PC-3 (cell line): ENCODE results near the gene SMIM27. TPM values are rescaled to one million over a fixed set of nuclear protein-coding genes. Genes with fewer than 3 reads are reported as not detected.
"Not testable (repeated sequence)": the region's sequence is repeated elsewhere in the genome, so short reads cannot be mapped to it uniquely, and the experiment has no call there.

Experiments used
- ATAC-seq: fragments of 200-7000 bp; cut with Tn5 transposase; 2 replicates; pipeline ENCODE4 v1.9.1; 2020; ENCODE audit warnings: mild to moderate bottlenecking, moderate library complexity
- BruUV-seq: library from RNA; stranded (reverse); fragments of 400-500 nt; replicated peaks from 2 replicates; lab custom pipeline; 2021; lab: Mats Ljungman, UMichigan
- CTCF ChIA-PET: fragments of 300-600 bp; sonication (Branson Sonifier 250); formaldehyde crosslinking; loops from one replicate; lab custom pipeline; 2022; ENCODE audit warnings: antibody characterized with exemption; lab: Charles Lee
- POLR2A ChIA-PET: fragments of 300-600 bp; sonication (Branson Sonifier 250); formaldehyde crosslinking; loops from one replicate; lab custom pipeline; 2022; ENCODE audit warnings: antibody characterized with exemption; ENCODE audit not compliant: unreplicated experiment; lab: Charles Lee
- DNase-seq: peaks from one replicate; pipeline ENCODE4 v3.0.0-alpha.2; 2015
- H2AFZ ChIP-seq: fragments of 300-600 bp; sonication (generic); 2 replicates; pipeline ENCODE4 v1.6.0; 2016; ENCODE audit warnings: antibody characterized with exemption, low read length
- H3F3A ChIP-seq: fragments of 300-600 bp; sonication (generic); one replicate; pipeline ENCODE4 v1.6.0; 2017; ENCODE audit warnings: antibody characterized with exemption, low read length, control low read depth, mild to moderate bottlenecking; ENCODE audit not compliant: unreplicated experiment
- H3K27ac ChIP-seq: fragments of 300-600 bp; sonication (generic); 2 replicates; pipeline ENCODE4 v1.5.1; 2016; ENCODE audit warnings: mild to moderate bottlenecking, low read length
- H3K27me3 ChIP-seq: fragments of 300-600 bp; sonication (generic); 2 replicates; pipeline ENCODE4 v1.6.1; 2016; ENCODE audit warnings: low read length, mixed read lengths
- H3K36me3 ChIP-seq: fragments of 300-600 bp; sonication (generic); 2 replicates; pipeline ENCODE4 v1.6.1; 2016; ENCODE audit warnings: low read depth, mixed run types, low read length, mixed read lengths
- H3K4me1 ChIP-seq: fragments of 300-600 bp; sonication (generic); 2 replicates; pipeline ENCODE4 v1.5.1; 2016; ENCODE audit warnings: low read length; ENCODE audit not compliant: insufficient read depth
- H3K4me2 ChIP-seq: fragments of 300-600 bp; sonication (generic); 2 replicates; pipeline ENCODE4 v1.6.0; 2016; ENCODE audit warnings: low read length
- H3K4me3 ChIP-seq: fragments of 300-600 bp; sonication (generic); 2 replicates; pipeline ENCODE4 v1.5.1; 2016; ENCODE audit warnings: mild to moderate bottlenecking, low read length, mixed read lengths
- H3K79me2 ChIP-seq: fragments of 300-600 bp; sonication (generic); 2 replicates; pipeline ENCODE4 v1.6.1; 2017; ENCODE audit warnings: low read length, mixed read lengths
- H3K9ac ChIP-seq: fragments of 300-600 bp; sonication (generic); 2 replicates; pipeline ENCODE4 v1.6.0; 2016; ENCODE audit warnings: mild to moderate bottlenecking, low read length
- H3K9me2 ChIP-seq: fragments of 300-600 bp; sonication (generic); replicated peaks from 2 replicates; pipeline ENCODE4 v1.6.1; 2016; ENCODE audit warnings: mixed run types, low read length, mixed read lengths
- H3K9me3 ChIP-seq: fragments of 300-600 bp; sonication (generic); 2 replicates; pipeline ENCODE4 v1.6.1; 2016; ENCODE audit warnings: low read length, mixed read lengths
- H4K20me1 ChIP-seq: fragments of 300-600 bp; sonication (generic); 2 replicates; pipeline ENCODE4 v1.6.1; 2016; ENCODE audit warnings: low read length, mixed read lengths
- CTCF ChIP-seq: fragments of 300-600 bp; sonication (generic); conservative IDR thresholded peaks from 2 replicates; pipeline ENCODE4 v1.5.1; 2017; ENCODE audit warnings: antibody characterized with exemption, low read depth, mild to moderate bottlenecking, low read length
- EZH2 ChIP-seq: fragments of 300-600 bp; sonication (generic); IDR thresholded peaks from one replicate; pipeline ENCODE4 v1.6.1; 2017; ENCODE audit warnings: antibody characterized with exemption, mild to moderate bottlenecking, low read length; ENCODE audit not compliant: unreplicated experiment
- EZH2phosphoT487 ChIP-seq: fragments of 300-600 bp; sonication (generic); IDR thresholded peaks from 2 replicates; pipeline ENCODE4 v1.6.1; 2018; ENCODE audit warnings: mild to moderate bottlenecking, antibody characterized with exemption, low read length, borderline replicate concordance
- intact Hi-C: fragments of 100-400 bp; cut with micrococcal nuclease; formaldehyde crosslinking; loops from 2 replicates; pipeline ENCODE4 v1.9.0; 2023
- total RNA-seq: library from RNA; depleted of rRNA; stranded (reverse); fragments of >200 nt; gene quantifications from 2 replicates; pipeline ENCODE4 v1.2.3, GENCODE V29; 2014

Gene SMIM27
- total RNA-seq, 1 experiment from 2014 or later = 3.0 TPM

DNA sequence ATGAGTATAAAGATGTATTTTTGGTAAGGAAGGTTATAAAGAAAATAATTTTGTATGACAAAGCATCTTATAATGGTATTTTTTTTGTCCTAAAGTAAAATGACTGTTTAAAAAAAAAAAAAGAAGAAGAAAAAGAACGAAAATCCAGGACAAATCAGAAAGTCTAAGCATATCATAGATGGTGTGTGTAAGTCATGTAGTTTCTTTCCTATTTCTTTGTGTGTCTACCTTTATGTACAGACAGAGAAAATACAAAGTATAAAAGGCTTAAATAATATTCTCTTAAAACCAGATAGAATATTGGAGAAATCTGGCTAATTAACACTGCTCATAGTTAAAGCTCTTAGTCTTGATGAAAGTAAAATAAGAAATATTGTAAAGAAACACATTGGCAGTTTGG lies 33.9 kb upstream of the SMIM27 start:
- ATAC-seq (no peak), DNase-seq (no peak)
- BruUV-seq = no TSS peak
- Histone ChIP-seq H3K79me2 (peaks cover 4% of the 10 kb centered on the region; the same call in 1 of the 2 replicates), H3K36me3 (peaks cover 29% of the 10 kb centered on the region), H3K9me3 (peaks cover 22% of the 10 kb centered on the region), H3K4me2 (no peak overlapping the region), H3K27ac (no peak overlapping the region), H3K4me3 (no peak overlapping the region), H2AFZ (no peak overlapping the region), H3F3A (no peaks in the 10 kb centered on the region), H3K9ac (no peak overlapping the region), H4K20me1 (no peaks in the 10 kb centered on the region), H3K4me1 (no peaks in the 10 kb centered on the region), H3K27me3 (no peaks in the 10 kb centered on the region), H3K9me2 (no peaks in the 10 kb centered on the region)
- TF ChIP-seq CTCF (no peak), EZH2 (no peak), EZH2phosphoT487 (no peak)
- ChIA-PET CTCF (no interaction called here), POLR2A (no interaction called here)
- intact Hi-C loops = no loop called here

DNA sequence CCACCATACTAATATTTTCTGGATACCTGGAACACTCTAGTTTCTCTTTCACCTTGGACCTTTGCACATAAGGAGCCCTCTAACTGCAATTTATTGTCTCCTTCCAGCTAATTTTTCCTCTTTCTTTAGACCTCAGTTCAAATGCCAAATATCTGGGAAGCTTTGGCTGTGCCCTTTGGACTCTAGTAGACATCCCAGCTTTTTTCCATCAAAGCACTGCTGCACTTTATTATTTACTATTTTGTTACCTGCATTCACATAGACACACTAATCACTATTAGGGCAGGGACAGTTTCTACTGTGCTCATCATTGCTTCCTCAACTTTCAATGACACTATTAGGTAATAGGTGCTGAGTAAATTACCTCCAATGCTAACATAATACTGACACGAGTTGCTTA lies 28.2 kb upstream of the SMIM27 start:
- no peak for TF ChIP-seq EZH2phosphoT487
- TF ChIP-seq EZH2 = no peak
- no peak for TF ChIP-seq CTCF
- no peaks in the 10 kb centered on the region for H3K9me2 ChIP-seq
- H3K9me3 ChIP-seq = peaks cover 4% of the 10 kb centered on the region; the same call in 1 of the 2 replicates
- H3K79me2 ChIP-seq = peaks cover 28% of the 10 kb centered on the region
- no peak overlapping the region for H3K4me3 ChIP-seq
- H3K36me3 ChIP-seq = peaks cover 13% of the 10 kb centered on the region
- no peaks in the 10 kb centered on the region for H3K27me3 ChIP-seq
- DNase-seq = no peak
- no peaks in the 10 kb centered on the region for H3F3A ChIP-seq
- H3K4me1 ChIP-seq = peaks cover 7% of the 10 kb centered on the region; the same call in 1 of the 2 replicates
- H2AFZ ChIP-seq = no peak overlapping the region
- intact Hi-C loops = no loop called here
- no peak overlapping the region for H3K9ac ChIP-seq
- H3K4me2 ChIP-seq = no peak overlapping the region
- no peak overlapping the region for H3K27ac ChIP-seq
- ATAC-seq = no peak
- no peaks in the 10 kb centered on the region for H4K20me1 ChIP-seq
- CTCF ChIA-PET = no interaction called here
- no TSS peak for BruUV-seq
- POLR2A ChIA-PET = no interaction called here

DNA sequence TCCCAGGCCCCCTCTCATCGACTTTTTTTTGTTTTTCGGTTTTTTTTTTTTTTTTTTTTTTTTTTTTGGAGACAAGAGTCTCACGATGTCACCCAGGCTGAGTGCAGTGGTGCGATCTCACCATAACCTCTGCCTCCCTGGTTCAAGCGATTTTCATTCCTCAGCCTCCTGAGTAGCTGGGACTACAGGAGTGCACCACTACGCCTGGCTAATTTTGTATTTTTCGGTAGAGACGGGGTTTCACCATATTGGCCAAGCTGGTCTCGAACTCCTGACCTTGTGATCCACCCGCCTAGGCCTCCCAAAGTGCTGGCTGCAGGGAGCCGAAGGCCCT lies 27.6 kb upstream of the SMIM27 start:
- H4K20me1 ChIP-seq, H3K9ac ChIP-seq, DNase-seq, POLR2A ChIA-PET, H3F3A ChIP-seq, CTCF ChIA-PET, H3K4me1 ChIP-seq, H3K9me3 ChIP-seq, H3K9me2 ChIP-seq, H3K36me3 ChIP-seq, BruUV-seq, H3K27me3 ChIP-seq, H3K27ac ChIP-seq, intact Hi-C loops, ATAC-seq: not testable (repeated sequence)
- peaks cover 28% of the 10 kb centered on the region for H3K79me2 ChIP-seq
- H2AFZ ChIP-seq = peak overlapping the region; percentile 94; the same call in 1 of the 2 replicates
- peak overlapping the region; percentile 98 for H3K4me2 ChIP-seq
- peak overlapping the region; percentile 92 for H3K4me3 ChIP-seq
